ENCODE data around the gene AFAP1. TPM values are rescaled to one million over a fixed set of nuclear protein-coding genes. Genes with fewer than 3 reads are reported as not detected.

The AFAP1 gene
- total RNA-seq, 1 donor from 2014 or later: 48.3 TPM

GRCh38 chr4:7758476-7758875 lies 181.2 kb downstream of the AFAP1 start:
- Mint-ChIP-seq H3K4me3 (peak overlapping the region; percentile 35), H3K27ac (peak overlapping the region; percentile 10), H3K4me1 (ENCODE audit: low read depth) (peaks cover 43% of the 10 kb centered on the region), H3K9me3 (no peaks in the 10 kb centered on the region), H3K27me3 (ENCODE audit: insufficient read depth) (no peaks in the 10 kb centered on the region), H3K36me3 (ENCODE audit: low read depth) (peaks cover 5% of the 10 kb centered on the region)
- no peak for DNase-seq (ENCODE audit: low spot score)
- intact Hi-C loops (cut with micrococcal nuclease): loop anchor here (2.0 to 5.0 kb wide), 3 partner anchors 22 to 204 kb away; no protein-coding TSS in a partner anchor

GRCh38 chr4:7757501-7758471 lies 181.9 kb downstream of the AFAP1 start:
- intact Hi-C loops (cut with micrococcal nuclease): loop anchor here (2.0 to 5.0 kb wide), 3 partner anchors 23 to 205 kb away; no protein-coding TSS in a partner anchor
- Mint-ChIP-seq H3K36me3 (ENCODE audit: low read depth) (peaks cover 5% of the 10 kb centered on the region), H3K9me3 (no peaks in the 10 kb centered on the region), H3K27me3 (ENCODE audit: insufficient read depth) (no peaks in the 10 kb centered on the region), H3K4me3 (no peak overlapping the region), H3K27ac (no peak overlapping the region), H3K4me1 (ENCODE audit: low read depth) (peaks cover 43% of the 10 kb centered on the region)
- DNase-seq (ENCODE audit: low spot score): no peak

- Mint-ChIP-seq H3K4me1 (ENCODE audit: low read depth) (peaks cover 39% of the 10 kb centered on the region), H3K4me3 (no peak overlapping the region), H3K9me3 (no peaks in the 10 kb centered on the region), H3K36me3 (ENCODE audit: low read depth) (peaks cover 5% of the 10 kb centered on the region), H3K27me3 (ENCODE audit: insufficient read depth) (no peaks in the 10 kb centered on the region), H3K27ac (no peak overlapping the region)
- intact Hi-C loops (cut with micrococcal nuclease): loop anchor here (5.0 kb wide), 2 partner anchors 101 to 206 kb away; no protein-coding TSS in a partner anchor
- DNase-seq (ENCODE audit: low spot score): no peak
Measured at GRCh38 chr4:7756561-7757355, 182.9 kb downstream of the AFAP1 start.

GRCh38 chr4:7756071-7756470 lies 183.6 kb downstream of the AFAP1 start:
- Mint-ChIP-seq H3K27me3 (ENCODE audit: insufficient read depth) (no peaks in the 10 kb centered on the region), H3K4me1 (ENCODE audit: low read depth) (peaks cover 39% of the 10 kb centered on the region), H3K9me3 (no peaks in the 10 kb centered on the region), H3K36me3 (ENCODE audit: low read depth) (peaks cover 2% of the 10 kb centered on the region), H3K4me3 (no peak overlapping the region), H3K27ac (no peak overlapping the region)
- DNase-seq (ENCODE audit: low spot score): no peak
- intact Hi-C loops (cut with micrococcal nuclease): loop anchor here (5.0 kb wide), 2 partner anchors 101 to 206 kb away; no protein-coding TSS in a partner anchor

- Mint-ChIP-seq H3K9me3 (no peaks in the 10 kb centered on the region), H3K4me1 (ENCODE audit: low read depth) (peaks cover 44% of the 10 kb centered on the region), H3K27ac (no peak overlapping the region), H3K4me3 (no peak overlapping the region), H3K36me3 (ENCODE audit: low read depth) (peaks cover 2% of the 10 kb centered on the region), H3K27me3 (ENCODE audit: insufficient read depth) (no peaks in the 10 kb centered on the region)
- intact Hi-C loops (cut with micrococcal nuclease): loop anchor here (5.0 kb wide), 2 partner anchors 102 to 207 kb away; no protein-coding TSS in a partner anchor
- DNase-seq (ENCODE audit: low spot score): no peak
Measured at GRCh38 chr4:7755561-7755960, 184.1 kb downstream of the AFAP1 start.

- no peak overlapping the region for H3K4me3 Mint-ChIP-seq
- no peak overlapping the region for H3K27ac Mint-ChIP-seq
- peaks cover 2% of the 10 kb centered on the region for H3K36me3 Mint-ChIP-seq (ENCODE audit: low read depth)
- no peaks in the 10 kb centered on the region for H3K27me3 Mint-ChIP-seq (ENCODE audit: insufficient read depth)
- intact Hi-C loops (cut with micrococcal nuclease): loop anchor here (5.0 kb wide), 2 partner anchors 103 to 208 kb away; no protein-coding TSS in a partner anchor
- no peaks in the 10 kb centered on the region for H3K9me3 Mint-ChIP-seq
- peaks cover 46% of the 10 kb centered on the region for H3K4me1 Mint-ChIP-seq (ENCODE audit: low read depth)
- no peak for DNase-seq (ENCODE audit: low spot score)
Measured at GRCh38 chr4:7754565-7755262, 184.9 kb downstream of the AFAP1 start.

DNA sequence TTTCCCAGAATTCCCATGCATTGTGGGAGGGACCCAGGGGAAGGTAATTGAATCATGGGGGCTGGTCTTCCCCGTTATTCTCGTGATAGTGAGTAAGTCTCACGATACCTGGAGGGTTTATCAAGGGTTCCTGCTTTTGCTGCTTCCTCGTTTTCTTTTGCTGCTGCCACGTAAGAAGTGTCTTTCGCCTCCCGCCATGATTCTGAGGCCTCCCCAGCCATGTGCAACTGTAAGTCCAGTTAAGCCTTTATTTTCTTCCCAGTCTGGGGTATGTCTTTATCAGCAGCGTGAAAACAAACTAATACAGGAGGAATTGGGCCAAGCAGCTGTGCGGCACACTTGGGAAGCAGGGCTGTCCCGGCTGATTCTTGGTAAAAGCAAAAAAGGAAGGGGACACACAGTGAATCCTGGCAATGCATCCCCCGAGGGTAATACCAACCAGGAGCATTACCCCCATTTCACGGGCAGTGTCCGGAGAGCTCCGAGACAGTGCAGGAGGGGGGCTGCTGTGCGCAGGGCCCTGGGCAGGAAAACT lies 185.7 kb downstream of the AFAP1 start:
- Mint-ChIP-seq H3K4me3 (no peak overlapping the region), H3K27ac (no peak overlapping the region), H3K9me3 (no peaks in the 10 kb centered on the region), H3K4me1 (ENCODE audit: low read depth) (peaks cover 46% of the 10 kb centered on the region), H3K36me3 (ENCODE audit: low read depth) (no peaks in the 10 kb centered on the region), H3K27me3 (ENCODE audit: insufficient read depth) (no peaks in the 10 kb centered on the region)
- no peak for DNase-seq (ENCODE audit: low spot score)
- intact Hi-C loops (cut with micrococcal nuclease): no loop called here

- Mint-ChIP-seq H3K9me3 (no peaks in the 10 kb centered on the region), H3K27ac (no peak overlapping the region), H3K27me3 (ENCODE audit: insufficient read depth) (no peaks in the 10 kb centered on the region), H3K36me3 (ENCODE audit: low read depth) (no peaks in the 10 kb centered on the region), H3K4me3 (no peak overlapping the region), H3K4me1 (ENCODE audit: low read depth) (peaks cover 39% of the 10 kb centered on the region)
- DNase-seq (ENCODE audit: low spot score): no peak
- intact Hi-C loops (cut with micrococcal nuclease): no loop called here
Measured at GRCh38 chr4:7753271-7753670, 186.4 kb downstream of the AFAP1 start.

DNA sequence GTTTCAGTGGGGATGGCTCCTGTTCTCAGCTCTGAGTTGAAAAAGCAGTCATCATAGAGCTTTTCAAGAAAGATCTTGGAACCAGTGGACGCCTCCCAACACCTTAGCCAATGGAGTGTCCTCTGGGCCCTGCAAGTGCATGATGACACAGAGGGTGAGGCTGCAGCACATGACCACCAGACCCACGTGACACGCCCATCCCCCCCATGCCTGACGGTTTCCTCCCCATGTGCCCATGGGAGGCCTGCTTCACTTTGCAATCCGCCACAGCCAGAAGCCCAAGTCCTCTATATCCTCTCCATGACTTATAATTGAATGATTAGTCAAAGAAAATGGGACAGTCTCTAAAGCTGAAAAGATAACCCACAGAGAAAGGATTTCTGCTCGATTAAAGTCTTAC lies 187.0 kb downstream of the AFAP1 start:
- H3K27me3 Mint-ChIP-seq (ENCODE audit: insufficient read depth): no peaks in the 10 kb centered on the region
- DNase-seq (ENCODE audit: low spot score): no peak
- H3K4me3 Mint-ChIP-seq: no peak overlapping the region
- no peaks in the 10 kb centered on the region for H3K36me3 Mint-ChIP-seq (ENCODE audit: low read depth)
- H3K27ac Mint-ChIP-seq: no peak overlapping the region
- intact Hi-C loops (cut with micrococcal nuclease): no loop called here
- no peaks in the 10 kb centered on the region for H3K9me3 Mint-ChIP-seq
- H3K4me1 Mint-ChIP-seq (ENCODE audit: low read depth): peaks cover 33% of the 10 kb centered on the region

DNA sequence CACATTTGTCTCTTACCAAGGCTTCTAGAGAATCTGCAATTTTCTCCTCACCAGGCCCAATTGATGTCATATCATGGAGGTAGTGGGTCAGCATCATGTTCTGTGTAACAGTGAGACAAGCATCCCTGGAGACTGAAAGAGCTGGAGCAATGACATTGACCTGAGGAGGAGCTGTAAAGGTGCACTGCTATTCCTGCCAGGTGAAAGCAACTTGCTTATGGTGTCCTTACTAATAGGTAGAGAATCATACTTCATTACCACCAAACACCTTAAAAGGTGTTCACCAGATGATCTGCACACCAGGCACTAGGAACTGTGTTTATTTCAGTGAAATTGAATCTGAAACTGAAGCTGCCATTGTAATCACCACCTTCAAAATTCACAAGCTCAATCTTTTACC lies 188.7 kb downstream of the AFAP1 start:
- Mint-ChIP-seq H3K27ac (no peak overlapping the region), H3K36me3 (ENCODE audit: low read depth) (no peaks in the 10 kb centered on the region)
- no peak for DNase-seq (ENCODE audit: low spot score)

DNA sequence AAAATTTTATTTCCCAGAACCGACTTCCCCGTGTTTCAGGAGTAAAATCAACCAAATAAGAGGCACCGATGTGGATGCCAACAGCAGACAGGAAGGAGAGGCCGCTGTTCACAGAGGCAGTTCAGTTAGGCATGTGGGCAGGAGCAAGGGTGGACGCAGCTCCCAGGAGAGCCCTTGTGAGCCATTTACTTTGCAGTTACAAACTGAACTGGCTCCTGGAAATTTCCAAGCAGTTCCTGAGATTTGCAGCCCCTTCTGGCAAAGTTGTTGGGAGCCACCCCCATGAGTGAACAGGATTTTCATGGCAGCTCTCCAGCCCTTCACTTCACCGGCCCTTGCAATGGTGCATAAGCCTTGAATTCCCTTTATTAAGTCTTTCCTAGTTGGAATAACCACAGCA lies 189.1 kb downstream of the AFAP1 start:
- Mint-ChIP-seq H3K27me3 (ENCODE audit: insufficient read depth) (no peaks in the 10 kb centered on the region), H3K36me3 (ENCODE audit: low read depth) (no peaks in the 10 kb centered on the region), H3K4me1 (ENCODE audit: low read depth) (peaks cover 25% of the 10 kb centered on the region), H3K4me3 (no peak overlapping the region), H3K27ac (no peak overlapping the region), H3K9me3 (no peaks in the 10 kb centered on the region)
- intact Hi-C loops (cut with micrococcal nuclease): no loop called here
- no peak for DNase-seq (ENCODE audit: low spot score)

More for the DNA sequence above, 188.7 kb downstream of the AFAP1 start:
- Mint-ChIP-seq H3K9me3 (no peaks in the 10 kb centered on the region), H3K27me3 (ENCODE audit: insufficient read depth) (no peaks in the 10 kb centered on the region), H3K4me1 (ENCODE audit: low read depth) (peaks cover 25% of the 10 kb centered on the region), H3K4me3 (no peak overlapping the region)
- intact Hi-C loops (cut with micrococcal nuclease): no loop called here

DNA sequence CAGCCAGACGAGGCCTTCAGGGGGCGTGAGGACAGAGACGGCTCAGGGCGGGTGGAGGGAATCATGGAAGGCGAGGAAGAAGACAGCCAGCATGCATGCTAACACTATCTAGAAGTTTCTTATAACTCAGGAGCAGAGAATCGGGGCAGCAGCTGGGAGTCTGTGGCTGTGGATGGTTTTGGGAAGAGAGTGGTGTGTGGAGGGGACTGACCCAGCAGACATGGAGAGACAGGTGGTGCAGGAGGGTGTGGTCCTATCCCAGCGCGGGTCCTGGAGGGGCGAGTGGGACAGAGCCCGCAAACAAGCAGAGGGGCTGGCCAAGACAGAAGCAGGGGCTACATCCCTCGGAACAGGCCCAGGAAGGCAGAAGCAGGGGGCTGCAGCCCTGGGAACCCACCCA lies 192.1 kb downstream of the AFAP1 start:
- Mint-ChIP-seq H3K4me1 (ENCODE audit: low read depth) (peaks cover 25% of the 10 kb centered on the region), H3K4me3 (no peak overlapping the region), H3K36me3 (ENCODE audit: low read depth) (no peaks in the 10 kb centered on the region), H3K27me3 (ENCODE audit: insufficient read depth) (no peaks in the 10 kb centered on the region), H3K9me3 (no peaks in the 10 kb centered on the region), H3K27ac (no peak overlapping the region)
- DNase-seq (ENCODE audit: low spot score): no peak
- intact Hi-C loops (cut with micrococcal nuclease): no loop called here
